ENCODE data around the gene COQ2.

Gene COQ2

GRCh38 chr4:83214079-83214478 lies 70.5 kb downstream of the COQ2 start:
- DNase-seq: no peak

Measured in KG1 (cell line).